Activated CD4-positive, alpha-beta T cell treated with anti-CD3 and anti-CD28 coated beads, Interleukin-2, amount 50 U/mL, for 16 hours (primary cell): ENCODE results near the gene PWWP2B.
"Not testable (repeated sequence)": the region's sequence is repeated elsewhere in the genome, so short reads cannot be mapped to it uniquely, and the experiment has no call there.

Experiments
- DNase-seq: peaks from one replicate; pipeline ENCODE4 v3.0.0-alpha.2; 2020

The PWWP2B gene

GRCh38 chr10:132382231-132382922, 14.6 kb upstream of the PWWP2B start:
- no peak for DNase-seq

GRCh38 chr10:132383101-132383500, 13.9 kb upstream of the PWWP2B start:
- DNase-seq = no peak

- no peak for DNase-seq
Observed at GRCh38 chr10:132383751-132384196, 13.2 kb upstream of the PWWP2B start.

GRCh38 chr10:132384618-132385388, 12.2 kb upstream of the PWWP2B start:
- DNase-seq = no peak

GRCh38 chr10:132385389-132385667, 11.7 kb upstream of the PWWP2B start:
- no peak for DNase-seq

- DNase-seq = no peak
Observed at GRCh38 chr10:132385721-132386418, 11.1 kb upstream of the PWWP2B start.

- DNase-seq = no peak
Observed at GRCh38 chr10:132386419-132386831, 10.6 kb upstream of the PWWP2B start.

GRCh38 chr10:132386896-132387295, 10.1 kb upstream of the PWWP2B start:
- DNase-seq = not testable (repeated sequence)

GRCh38 chr10:132387764-132388210, 9.2 kb upstream of the PWWP2B start:
- peak; percentile 46 for DNase-seq

- DNase-seq = no peak
Observed at GRCh38 chr10:132388891-132389432, 8.0 kb upstream of the PWWP2B start.

- DNase-seq = no peak
Observed at GRCh38 chr10:132389433-132390169, 7.4 kb upstream of the PWWP2B start.

- DNase-seq = no peak
Observed at GRCh38 chr10:132390170-132390920, 6.7 kb upstream of the PWWP2B start.

- no peak for DNase-seq
Observed at GRCh38 chr10:132390921-132391675, 5.9 kb upstream of the PWWP2B start.

GRCh38 chr10:132391676-132392020, 5.4 kb upstream of the PWWP2B start:
- no peak for DNase-seq

- DNase-seq = no peak
Observed at GRCh38 chr10:132392184-132392800, 4.7 kb upstream of the PWWP2B start.

- DNase-seq = no peak
Observed at GRCh38 chr10:132392811-132393694, 3.9 kb upstream of the PWWP2B start.

- DNase-seq = no peak
Observed at GRCh38 chr10:132393695-132394181, 3.3 kb upstream of the PWWP2B start.

GRCh38 chr10:132394201-132394811, 2.7 kb upstream of the PWWP2B start:
- DNase-seq = no peak
